Suppressor macrophage treated with lipopolysaccharide for 4 hours (primary cell): ENCODE results near the gene ZMYM2.

Source experiments
- DNase-seq: peaks from one replicate; pipeline ENCODE4 v3.0.0-alpha.2; 2020

The ZMYM2 gene

DNA sequence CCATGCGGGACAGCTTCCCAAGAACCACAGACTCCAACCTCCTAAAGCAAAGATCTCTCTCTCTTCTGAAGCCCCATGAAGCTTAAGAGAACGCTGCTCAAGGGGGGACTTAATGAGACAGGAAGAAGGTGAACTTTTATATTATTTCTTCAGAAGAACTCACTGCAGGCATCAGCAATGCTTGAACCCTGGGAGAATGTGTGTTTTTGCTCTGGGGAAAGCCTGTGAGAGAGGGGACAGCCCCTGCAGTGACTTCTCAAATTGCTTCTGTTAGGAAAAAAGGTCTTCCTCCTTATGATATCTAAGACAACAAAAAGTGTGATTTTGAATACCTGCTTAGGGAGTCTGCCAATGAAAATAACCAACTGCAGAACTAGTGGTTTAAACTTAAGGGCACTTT is 179.3 kb downstream of the ZMYM2 start:
- no peak for DNase-seq

GRCh38 chr13:20140487-20140886 is 182.0 kb downstream of the ZMYM2 start:
- no peak for DNase-seq
